ENCODE data around the gene POM121L2.

POM121L2 gene

GRCh38 chr6:27312146-27312949 lies at the start of gene POM121L2:
POM121L2 (minus strand) TSS chr6:27312273; CDS start chr6:27312170, 103 bp downstream.
- peak; percentile 47 for DNase-seq

GRCh38 chr6:27359231-27359630 lies 47.2 kb upstream of the POM121L2 start:
- DNase-seq, result no peak

- DNase-seq, result no peak
Observed at GRCh38 chr6:27358786-27359185, 46.7 kb upstream of the POM121L2 start.

- DNase-seq, result no peak
Observed at GRCh38 chr6:27352850-27353249, 40.8 kb upstream of the POM121L2 start.

- no peak for DNase-seq
Observed at GRCh38 chr6:27334141-27334540, 22.1 kb upstream of the POM121L2 start.

DNA sequence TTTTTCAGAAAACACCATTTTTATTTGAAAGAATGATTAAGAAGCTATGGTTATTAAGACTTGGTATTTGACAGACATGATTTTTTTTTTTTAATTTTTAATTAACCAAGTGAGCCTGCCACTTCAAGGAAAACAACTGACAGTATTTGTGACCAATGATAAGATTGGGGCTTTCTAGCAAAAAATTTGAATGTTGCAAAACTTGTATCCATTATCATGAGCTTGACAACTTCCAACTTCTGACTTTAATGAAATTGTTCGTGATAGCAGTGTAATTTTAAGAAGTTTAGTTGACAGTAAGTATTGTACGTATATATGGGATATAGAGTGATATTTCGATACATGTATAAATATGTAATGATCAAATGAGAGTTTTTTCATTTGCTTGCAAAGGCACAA lies 21.6 kb upstream of the POM121L2 start:
- DNase-seq, result no peak

DNA sequence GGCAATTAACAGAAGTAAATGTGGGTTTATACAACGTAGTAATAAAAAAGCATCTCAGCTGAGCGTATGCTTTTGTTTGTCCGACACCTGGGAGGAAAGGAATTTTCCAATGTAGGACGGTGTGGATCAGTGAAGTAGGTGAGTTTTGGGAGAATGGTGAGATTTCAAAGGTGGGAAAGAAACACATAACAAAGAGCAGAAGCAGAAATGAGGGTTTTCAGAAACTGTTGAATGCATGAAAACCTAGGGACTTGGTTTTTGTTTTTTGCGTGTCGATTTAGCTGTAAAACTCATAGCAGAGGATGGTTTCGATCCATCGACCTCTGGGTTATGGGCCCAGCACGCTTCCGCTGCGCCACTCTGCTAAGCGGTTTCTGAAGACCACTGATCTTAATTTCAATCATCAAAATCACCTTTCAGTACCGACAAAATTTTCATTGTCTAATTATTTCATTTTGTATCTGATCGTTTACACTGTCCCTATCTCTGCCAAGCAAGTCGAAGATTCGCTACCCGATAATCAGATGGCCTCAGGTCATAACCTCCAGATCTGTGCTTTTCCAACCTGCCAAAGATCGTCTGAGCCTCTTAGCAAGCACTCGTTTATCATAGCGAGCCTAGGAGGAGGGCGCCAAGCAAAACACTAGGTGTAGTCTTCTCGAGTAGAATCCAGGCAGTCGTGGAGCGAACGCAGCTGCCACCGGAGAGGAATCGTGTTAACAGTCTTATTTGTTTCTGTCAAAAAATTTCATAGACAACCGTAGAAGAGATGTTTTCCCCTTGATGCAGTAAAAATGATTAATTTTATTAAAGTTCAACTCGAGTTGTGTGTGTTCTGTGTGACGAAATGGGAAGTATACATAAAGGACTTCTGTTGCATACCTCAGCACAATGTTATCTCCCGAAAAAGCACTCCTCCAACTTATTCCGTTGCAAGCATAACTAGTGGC lies 20.9 kb upstream of the POM121L2 start:
- no peak for DNase-seq

DNA sequence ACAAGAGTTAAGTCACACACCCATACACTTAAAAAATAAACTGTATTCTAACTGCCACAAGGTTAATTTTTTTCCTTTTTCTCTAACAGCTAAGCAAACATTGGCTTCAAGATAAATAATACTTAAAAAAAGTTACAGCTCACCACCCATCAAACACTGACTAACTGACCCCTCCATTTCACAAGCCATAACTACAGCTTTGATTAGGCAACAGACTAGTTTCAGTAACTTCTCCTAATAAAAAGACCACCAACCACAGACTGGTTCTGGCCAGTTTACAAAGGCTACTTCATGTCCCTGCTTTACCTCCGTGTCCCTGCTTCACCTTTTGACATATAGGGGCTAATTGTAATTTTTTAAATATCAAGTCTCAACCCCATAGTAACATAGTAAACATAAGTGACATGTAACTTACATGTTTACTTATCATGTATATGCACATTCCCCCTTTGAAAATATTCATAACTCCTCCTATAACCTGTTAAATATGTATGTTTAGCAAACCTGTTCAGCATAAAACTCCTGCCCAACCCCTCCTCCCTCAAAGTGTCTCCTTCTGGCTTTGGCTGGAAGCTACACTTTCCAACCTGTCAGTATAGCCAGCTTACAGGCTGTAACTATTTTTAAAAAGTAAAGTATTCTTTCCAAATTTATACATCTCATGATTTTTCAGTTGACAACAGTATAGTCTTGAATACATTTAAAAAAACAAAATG lies 15.1 kb upstream of the POM121L2 start:
- DNase-seq, result no peak

DNA sequence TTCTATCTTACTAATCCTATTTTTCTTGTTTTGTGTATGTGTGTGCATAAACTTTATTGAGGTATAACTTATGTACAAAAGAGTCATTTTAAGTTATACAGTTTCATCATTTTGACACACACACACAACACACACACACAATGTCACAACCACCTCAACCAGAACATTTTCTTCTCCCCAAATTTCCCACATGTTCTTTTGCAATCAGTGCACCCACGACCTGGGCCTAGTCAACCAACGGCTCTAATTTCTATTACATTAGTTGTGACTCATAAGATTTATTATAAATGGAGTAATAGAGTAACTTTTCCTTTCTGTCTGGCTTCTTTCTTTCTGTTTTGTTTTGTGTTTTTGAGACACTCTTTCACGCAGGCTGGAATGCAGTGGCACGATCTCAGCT lies 9.8 kb upstream of the POM121L2 start:
- no peak for DNase-seq

- no peak for DNase-seq
Observed at GRCh38 chr6:27321370-27321769, 9.3 kb upstream of the POM121L2 start.

DNA sequence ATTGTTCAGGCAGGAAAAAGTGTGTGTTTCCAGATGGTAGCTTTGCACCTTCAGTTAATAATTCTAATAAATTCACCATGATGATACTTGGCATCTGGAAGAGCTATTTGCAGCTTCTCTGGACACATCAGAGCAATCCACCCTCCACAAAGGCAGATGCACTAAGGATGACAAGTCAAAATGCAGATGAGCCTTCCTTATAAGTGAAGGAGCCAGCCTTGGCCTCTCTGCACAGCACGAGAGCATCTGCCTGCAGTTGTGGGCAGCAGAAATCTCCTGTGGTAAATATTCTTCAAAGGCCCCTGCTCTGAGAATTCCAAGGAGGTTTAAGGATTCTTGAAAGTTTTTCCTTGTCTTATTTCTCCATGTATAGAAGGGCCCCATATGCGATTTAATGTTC lies 6.9 kb upstream of the POM121L2 start:
- DNase-seq, result no peak

DNA sequence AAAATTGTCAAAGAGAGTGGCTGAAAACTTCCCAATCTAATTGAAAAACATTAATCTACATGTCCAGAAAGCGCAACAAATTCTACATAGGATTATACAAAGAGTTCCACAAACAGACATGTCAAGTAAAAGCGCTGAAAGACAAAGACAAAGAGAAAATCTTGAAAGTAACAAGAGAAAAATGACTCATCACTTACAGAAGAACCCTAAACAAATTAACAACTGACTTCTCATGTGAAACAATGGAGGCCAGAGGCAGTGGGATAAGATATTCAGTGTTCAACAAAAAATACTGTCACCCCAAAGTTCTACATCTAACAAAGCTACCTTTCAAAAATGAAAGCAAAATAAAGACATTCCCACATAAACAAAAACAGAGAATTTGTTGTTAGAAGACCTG lies 2.0 kb upstream of the POM121L2 start:
- DNase-seq, result no peak

GRCh38 chr6:27312950-27313271 lies 838 bp upstream of the POM121L2 start:
- no peak for DNase-seq

- no peak for DNase-seq
Observed at GRCh38 chr6:27311806-27312145, 297 bp downstream of the POM121L2 start.

DNA sequence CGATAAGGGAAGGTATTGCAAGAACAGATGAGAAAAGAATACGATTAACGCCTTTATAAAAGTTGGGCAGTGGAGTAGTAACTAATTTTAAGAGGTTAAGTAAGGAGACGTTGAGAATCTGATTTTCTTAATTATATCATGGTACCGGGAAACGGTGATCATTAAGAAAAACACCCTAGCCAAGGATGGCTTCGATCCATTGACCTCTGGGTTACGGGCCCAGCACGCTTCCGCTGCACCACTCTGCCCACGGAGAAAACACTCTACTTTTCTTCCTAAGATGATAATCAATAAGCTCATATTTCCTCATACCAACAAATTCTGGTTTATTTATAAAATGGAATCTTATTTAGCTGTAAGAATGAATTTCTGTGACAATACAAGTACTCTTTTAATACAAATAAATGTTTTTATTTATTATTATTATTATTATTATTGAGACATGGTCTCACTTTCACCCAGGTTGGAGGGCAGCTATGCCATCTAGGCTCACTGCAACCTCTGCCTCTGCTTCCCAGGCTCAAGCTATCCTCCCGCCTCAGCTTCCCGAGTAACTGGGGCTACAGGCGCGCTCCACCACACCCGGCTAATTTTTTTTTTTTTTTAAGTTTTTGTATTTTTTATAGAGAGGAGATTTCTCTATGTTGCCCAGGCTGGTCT lies 8.3 kb downstream of the POM121L2 start:
- DNase-seq, result no peak

DNA sequence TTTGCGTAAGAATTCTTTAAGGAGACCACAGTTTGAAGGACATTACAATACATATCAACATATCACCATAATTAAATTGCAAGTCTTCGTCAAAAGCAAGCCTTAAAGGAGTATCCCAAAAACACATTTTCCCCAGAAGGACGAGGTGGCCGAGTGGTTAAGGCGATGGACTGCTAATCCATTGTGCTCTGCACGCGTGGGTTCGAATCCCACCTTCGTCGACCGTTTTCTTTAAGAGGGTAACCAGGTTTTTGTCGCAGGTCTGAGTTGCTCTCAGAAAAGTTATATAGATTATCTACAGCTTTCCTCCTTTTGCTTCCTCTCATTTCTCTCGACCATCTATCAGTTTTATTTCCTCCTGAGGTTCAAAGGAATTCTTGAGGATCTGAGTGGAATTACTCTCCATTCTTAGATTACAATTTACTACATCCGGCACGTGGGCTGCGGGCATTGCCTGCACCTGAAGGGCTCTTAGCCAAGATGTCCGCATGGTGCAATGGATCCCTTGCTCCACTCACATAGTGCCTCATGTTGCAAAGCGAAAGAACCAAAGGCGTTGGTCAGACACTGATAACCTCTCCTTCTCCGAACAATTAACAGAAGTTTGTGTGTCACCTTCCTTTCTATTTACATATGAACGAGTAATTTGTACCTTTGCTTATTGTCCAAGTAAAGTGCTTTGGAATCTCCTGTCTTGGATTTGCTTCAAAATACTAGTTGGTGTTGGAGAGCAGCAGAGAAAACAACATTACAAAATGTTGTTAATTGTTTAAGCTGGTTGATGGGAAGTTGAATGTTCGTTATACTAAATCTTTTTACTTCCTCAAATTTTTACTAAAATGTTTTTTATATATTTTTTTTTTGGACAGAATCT lies 14.0 kb downstream of the POM121L2 start:
- no peak for DNase-seq

GRCh38 chr6:27297484-27297856 lies 14.6 kb downstream of the POM121L2 start:
- no peak for DNase-seq

GRCh38 chr6:27296106-27296783 lies 15.8 kb downstream of the POM121L2 start:
- DNase-seq, result no peak

DNA sequence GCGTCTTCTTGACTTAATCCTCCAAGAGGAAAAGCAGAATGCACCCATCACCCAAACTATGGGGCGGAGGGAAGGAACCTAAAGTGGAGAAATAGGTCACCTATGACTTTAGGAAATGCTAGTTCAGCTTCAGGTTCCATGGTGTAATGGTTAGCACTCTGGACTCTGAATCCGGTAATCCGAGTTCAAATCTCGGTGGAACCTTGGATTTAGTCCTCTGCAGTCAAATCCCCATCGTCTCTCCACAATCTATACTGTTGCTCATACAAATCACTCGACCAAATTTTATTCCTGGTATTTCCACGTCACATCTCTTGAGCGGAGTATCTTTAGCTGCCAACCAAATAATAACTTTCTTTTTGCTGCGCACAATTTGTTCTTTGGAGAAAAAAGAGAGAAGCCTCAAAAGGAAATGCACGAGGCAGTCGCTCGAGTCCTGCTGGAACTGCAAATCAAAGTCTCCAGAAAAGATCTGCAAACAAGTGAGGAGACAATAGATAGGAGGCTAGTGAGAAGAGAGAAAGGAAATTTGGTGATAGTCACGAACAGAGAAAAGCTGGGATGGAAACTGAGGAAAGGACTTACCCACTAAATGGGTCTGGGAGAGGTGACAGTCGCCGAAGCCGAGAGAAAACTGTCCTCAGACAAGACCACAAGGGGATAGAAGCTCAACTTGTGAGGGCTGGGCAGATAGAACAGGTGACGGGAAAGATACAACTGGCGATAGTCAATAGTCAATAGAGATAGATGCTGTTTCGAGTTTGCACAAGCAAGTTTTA lies 16.6 kb downstream of the POM121L2 start:
- DNase-seq, result no peak

- DNase-seq, result no peak
Observed at GRCh38 chr6:27294409-27294808, 17.7 kb downstream of the POM121L2 start.
